ENCODE results near the gene STXBP2. TPM values are rescaled to one million over a fixed set of nuclear protein-coding genes. Genes with fewer than 3 reads are reported as not detected.

Gene STXBP2
- total RNA-seq = 10 to 100 TPM in 1 of 2 donors, 1 to 10 TPM in 1; 9.6 to 37.3 TPM

GRCh38 chr19:7636691-7637373, at the start of gene STXBP2:
STXBP2 (plus strand) TSS chr19:7637110; CDS start chr19:7637150, 40 bp downstream.

GRCh38 chr19:7595466-7596133, 41.3 kb upstream of the STXBP2 start, which contains the start of gene CAMSAP3:
CAMSAP3 (plus strand) TSS chr19:7595863; CDS start chr19:7596003, 140 bp downstream.

GRCh38 chr19:7629347-7630054, 7.4 kb upstream of the STXBP2 start, which contains the start of the genes PET100 and XAB2:
PET100 (plus strand) TSS chr19:7629793; CDS start chr19:7629834, 41 bp downstream.
XAB2 (minus strand) TSS chr19:7629545; CDS start chr19:7629527, 18 bp downstream.

GRCh38 chr19:7633698-7634097, 3.2 kb upstream of the STXBP2 start, which contains the start of gene PCP2:
PCP2 (minus strand) TSS chr19:7633719; CDS start chr19:7633457, 262 bp downstream.

GRCh38 chr19:7668842-7669241, 31.9 kb downstream of the STXBP2 start, which contains the start of gene RETN:
RETN (plus strand) TSS chr19:7669049; CDS start chr19:7669327, 278 bp downstream.

GRCh38 chr19:7676854-7677253, 39.9 kb downstream of the STXBP2 start, which contains the start of gene MCEMP1:
MCEMP1 (plus strand) TSS chr19:7677090; CDS start chr19:7677121, 31 bp downstream.

GRCh38 chr19:7680606-7681339, 43.9 kb downstream of the STXBP2 start, which contains the start of gene TRAPPC5:
TRAPPC5 (plus strand) TSS chr19:7680833; CDS start chr19:7682254, 1,421 bp downstream.

Small RNA genes within 50 kb of the gene (small RNA-seq; reads per million reads assigned to genes)
- 0 reads per million in 2 donors for gene MIR6792

Other genes starting within 250 kb of the STXBP2 start
- gene PEX11G, start 148.1 kb upstream of the STXBP2 start, total RNA-seq = 1 to 10 TPM; 2.7 to 4.5 TPM
- gene ZNF358, start 121.0 kb upstream of the STXBP2 start, total RNA-seq = 10 to 100 TPM; 15.7 to 22.0 TPM
- 10 to 100 TPM; 16.0 to 23.7 TPM for gene MCOLN1, start 114.5 kb upstream of the STXBP2 start, total RNA-seq
- 10 to 100 TPM; 82.6 to 88.2 TPM for gene PNPLA6, start 101.4 kb upstream of the STXBP2 start, total RNA-seq
- under 1 TPM in 1 of 2 donors, not detected in 1; under 0.01 TPM for gene CAMSAP3, start 41.2 kb upstream of the STXBP2 start, total RNA-seq
- gene XAB2, start 7.6 kb upstream of the STXBP2 start, total RNA-seq = 10 to 100 TPM; 36.5 to 46.6 TPM
- gene PET100, start 7.3 kb upstream of the STXBP2 start, total RNA-seq = 10 to 100 TPM in 1 of 2 donors, 1 to 10 TPM in 1; 9.3 to 11.7 TPM
- not detected for gene PCP2, start 3.4 kb upstream of the STXBP2 start, total RNA-seq
- gene RETN, start 31.9 kb downstream of the STXBP2 start, total RNA-seq = not detected
- gene MCEMP1, start 40.0 kb downstream of the STXBP2 start, total RNA-seq = not detected
- gene TRAPPC5, start 43.7 kb downstream of the STXBP2 start, total RNA-seq = 10 to 100 TPM; 17.2 to 19.3 TPM
- gene FCER2, start 65.0 kb downstream of the STXBP2 start, total RNA-seq = not detected
- gene CLEC4G, start 95.0 kb downstream of the STXBP2 start, total RNA-seq = not detected
- gene CD209, start 110.4 kb downstream of the STXBP2 start, total RNA-seq = not detected
- gene CLEC4M, start 126.1 kb downstream of the STXBP2 start, total RNA-seq = not detected
- gene EVI5L, start 193.1 kb downstream of the STXBP2 start, total RNA-seq = 10 to 100 TPM; 11.3 to 18.9 TPM
- not detected for gene PRR36, start 237.3 kb downstream of the STXBP2 start, total RNA-seq

All from melanocyte of skin (primary cell).